GM21619 (cell line): ENCODE results near the gene DNAJC19.

Source experiments
- ATAC-seq: cut with Tn5 transposase; IDR thresholded peaks from one replicate; pipeline ENCODE4 v1.9.1; 2021; ENCODE audit not compliant: unreplicated experiment

DNAJC19 gene

DNA sequence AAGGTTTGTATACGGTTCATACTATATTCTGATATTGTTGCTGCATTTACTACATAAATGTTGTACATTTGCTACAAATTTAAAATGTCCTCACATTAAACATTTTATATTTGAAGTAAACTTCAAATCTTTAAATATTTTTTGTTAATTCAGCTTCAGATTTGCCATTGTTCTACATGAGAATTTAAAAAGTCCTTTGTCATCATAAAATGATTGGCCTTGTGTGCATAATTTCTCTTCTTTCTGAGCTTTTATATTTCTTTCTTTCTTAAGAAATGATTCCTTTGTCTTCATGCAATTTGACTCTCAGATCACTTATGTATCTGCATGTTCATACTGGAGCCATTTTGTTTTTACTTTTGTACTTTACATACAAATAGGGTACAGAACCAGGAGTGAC, 28.0 kb downstream of the DNAJC19 start:
- no peak for ATAC-seq

DNA sequence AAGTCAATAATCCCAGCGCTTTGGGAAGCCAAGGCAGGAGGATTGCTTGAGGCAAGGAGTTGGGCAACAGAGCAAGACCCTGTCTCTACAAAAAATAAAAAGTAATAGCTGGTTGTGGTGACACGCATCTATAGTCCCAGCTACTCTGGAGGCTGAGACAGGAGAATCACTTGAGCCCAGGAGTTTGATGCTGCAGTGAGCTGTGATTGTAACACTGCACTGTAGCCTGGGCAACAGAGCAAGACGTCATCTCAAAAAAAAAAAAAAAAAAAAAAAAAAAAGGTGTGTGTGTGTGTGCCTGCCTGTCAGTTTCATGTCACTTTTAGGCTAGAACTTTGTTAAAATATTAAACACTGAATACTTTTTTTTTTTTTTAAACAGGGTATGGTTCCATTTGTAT, 28.4 kb downstream of the DNAJC19 start:
- no peak for ATAC-seq

- no peak for ATAC-seq
Observed at GRCh38 chr3:180959691-180960090, 29.8 kb downstream of the DNAJC19 start.

GRCh38 chr3:180947761-180948390, 41.7 kb downstream of the DNAJC19 start:
- peak; percentile 66 for ATAC-seq

DNA sequence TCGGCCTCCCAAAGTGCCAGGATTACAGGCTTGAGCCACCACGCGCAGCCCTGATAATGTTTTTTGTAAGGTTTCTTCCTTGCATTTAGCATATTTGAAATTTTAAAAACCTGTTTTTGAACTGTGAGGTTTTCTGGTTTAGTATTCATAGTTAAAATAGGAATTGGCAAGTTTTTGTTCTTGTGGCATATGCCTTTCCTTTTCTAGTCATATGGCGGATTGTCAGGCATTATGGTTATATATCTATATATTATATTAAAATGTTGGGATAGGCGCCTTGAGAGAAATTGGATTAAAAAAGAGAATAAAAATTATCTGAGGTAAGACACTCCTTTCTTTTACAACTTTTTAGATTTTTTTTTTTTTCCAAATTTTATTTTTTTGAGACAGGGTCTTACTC, 48.7 kb downstream of the DNAJC19 start:
- ATAC-seq: no peak

DNA sequence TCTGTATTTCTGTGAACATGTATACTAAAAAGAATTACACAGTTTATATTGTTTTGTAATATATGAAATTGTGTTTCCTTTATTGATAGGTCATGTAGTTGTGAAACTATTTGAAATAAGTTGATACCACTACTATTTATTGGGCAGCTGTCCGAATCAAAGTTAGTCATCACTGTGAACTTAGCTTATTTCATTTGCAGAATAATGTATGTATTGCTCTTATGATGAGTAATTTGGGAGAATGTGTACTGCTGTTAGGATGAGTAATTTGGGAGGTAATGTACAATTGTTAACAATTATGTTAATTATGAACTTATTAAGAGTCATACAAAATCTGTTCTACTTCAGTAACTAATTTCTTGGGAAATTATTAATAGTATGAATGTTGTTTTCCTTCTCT, 54.9 kb downstream of the DNAJC19 start:
- ATAC-seq: no peak
